IMR-90 (cell line): ENCODE data around the gene PPHLN1. TPM values are rescaled to one million over a fixed set of nuclear protein-coding genes. Genes with fewer than 3 reads are reported as not detected.

Experiments used
- ATAC-seq: fragments of 200-7000 bp; cut with Tn5 transposase; 2 replicates; pipeline ENCODE4 v1.9.1; 2020; ENCODE audit warnings: low read depth, mild to moderate bottlenecking, moderate library complexity
- BruUV-seq: library from RNA; stranded (reverse); fragments of 400-500 nt; replicated peaks from 2 replicates; lab custom pipeline; 2021; lab: Mats Ljungman, UMichigan
- CTCF ChIA-PET: fragments of 300-600 bp; formaldehyde crosslinking; extraction: SDS; loops from one replicate; lab custom pipeline; 2021; ENCODE audit warnings: antibody characterized with exemption; lab: Yijun Ruan, JAX
- POLR2A ChIA-PET: fragments of 300-600 bp; sonication (Branson Sonifier 250); formaldehyde crosslinking; loops from one replicate; lab custom pipeline; 2022; ENCODE audit warnings: antibody characterized with exemption; ENCODE audit not compliant: unreplicated experiment; lab: Charles Lee
- DNase-seq: peaks from one replicate; pipeline ENCODE4 v3.0.0; 2013
- H2AFZ ChIP-seq: replicated peaks from 2 replicates; pipeline ENCODE3; 2013; ENCODE audit warnings: low read length, mild to moderate bottlenecking; ENCODE audit not compliant: poor library complexity
- H2AK5ac ChIP-seq: 2 replicates; pipeline ENCODE4 v1.6.1; 2013; ENCODE audit warnings: low read depth, low read length, inconsistent platforms
- H2AK9ac ChIP-seq: replicated peaks from 2 replicates; pipeline ENCODE3; 2013; ENCODE audit warnings: mild to moderate bottlenecking, low read depth, low read length, moderate library complexity; ENCODE audit not compliant: poor library complexity
- H2BK120ac ChIP-seq: 2 replicates; pipeline ENCODE4 v1.6.1; 2013; ENCODE audit warnings: low read depth, low read length, inconsistent platforms
- H2BK15ac ChIP-seq: 3 replicates; pipeline ENCODE4 v1.6.1; 2013; ENCODE audit warnings: low read depth, low read length, inconsistent platforms
- H2BK20ac ChIP-seq: 2 replicates; pipeline ENCODE4 v1.6.1; 2013; ENCODE audit warnings: low read depth, mild to moderate bottlenecking, inconsistent platforms, low read length, moderate library complexity
- H2BK5ac ChIP-seq: 2 replicates; pipeline ENCODE4 v1.6.1; 2013; ENCODE audit warnings: mild to moderate bottlenecking, low read depth, low read length, inconsistent platforms; ENCODE audit not compliant: poor library complexity, severe bottlenecking
- H3K14ac ChIP-seq: replicated peaks from 2 replicates; pipeline ENCODE4 v1.6.1; 2013; ENCODE audit warnings: low read depth, low read length, inconsistent platforms
- H3K18ac ChIP-seq: 2 replicates; pipeline ENCODE4 v1.6.1; 2013; ENCODE audit warnings: low read depth, low read length, control low read depth
- H3K23ac ChIP-seq: 2 replicates; pipeline ENCODE4 v1.6.1; 2013; ENCODE audit warnings: low read depth, low read length, inconsistent platforms
- H3K27ac ChIP-seq: 2 replicates; pipeline ENCODE4 v1.5.1; 2013; ENCODE audit warnings: mild to moderate bottlenecking, control low read depth, low read length; ENCODE audit not compliant: insufficient read depth
- H3K27me3 ChIP-seq: 2 replicates; pipeline ENCODE4 v1.6.1; 2013; ENCODE audit warnings: low read length; ENCODE audit not compliant: control insufficient read depth, insufficient read depth
- H3K36me3 ChIP-seq: 2 replicates; pipeline ENCODE4 v1.6.1; 2013; ENCODE audit warnings: low read length, mixed read lengths; ENCODE audit not compliant: control insufficient read depth, insufficient read depth
- H3K4ac ChIP-seq: 2 replicates; pipeline ENCODE4 v1.6.1; 2013; ENCODE audit warnings: low read depth, low read length, inconsistent platforms
- H3K4me1 ChIP-seq: 2 replicates; pipeline ENCODE4 v1.6.1; 2013; ENCODE audit warnings: low read length, mixed read lengths; ENCODE audit not compliant: control insufficient read depth, insufficient read depth
- H3K4me2 ChIP-seq: 2 replicates; pipeline ENCODE4 v1.6.1; 2013; ENCODE audit warnings: low read depth, mild to moderate bottlenecking, control low read depth, low read length, moderate library complexity
- H3K4me3 ChIP-seq: 2 replicates; pipeline ENCODE4 v1.5.1; 2013; ENCODE audit warnings: low read depth, mild to moderate bottlenecking, control low read depth, low read length, moderate library complexity; ENCODE audit not compliant: insufficient read depth
- H3K56ac ChIP-seq: 2 replicates; pipeline ENCODE4 v1.6.1; 2013; ENCODE audit warnings: low read length, inconsistent platforms; ENCODE audit not compliant: insufficient read depth; ENCODE audit errors: extremely low read depth
- H3K79me1 ChIP-seq, 2 experiments: 2 replicates each; pipeline ENCODE4 v1.6.1; 2013; ENCODE audit warnings: low read length in 2 of 2, inconsistent platforms in 1 of 2, low read depth in 1 of 2
- H3K9ac ChIP-seq: 2 replicates; pipeline ENCODE4 v1.6.1; 2013; ENCODE audit warnings: low read depth, low read length, control low read depth
- H3K9me1 ChIP-seq: 2 replicates; pipeline ENCODE4 v1.6.1; 2013; ENCODE audit warnings: low read length, inconsistent platforms; ENCODE audit not compliant: insufficient read depth
- H3K9me3 ChIP-seq: 2 replicates; pipeline ENCODE4 v1.6.1; 2013; ENCODE audit warnings: low read length; ENCODE audit not compliant: control insufficient read depth, insufficient read depth
- H4K20me1 ChIP-seq: 2 replicates; pipeline ENCODE4 v1.6.1; 2013; ENCODE audit warnings: low read length, inconsistent platforms; ENCODE audit not compliant: insufficient read depth
- H4K5ac ChIP-seq: 2 replicates; pipeline ENCODE4 v1.6.1; 2013; ENCODE audit warnings: mild to moderate bottlenecking, low read depth, low read length, control low read depth
- H4K8ac ChIP-seq, 2 experiments: 2 replicates each; pipeline ENCODE4 v1.6.1; 2013; ENCODE audit warnings: low read depth in 2 of 2, low read length in 2 of 2, control low read depth in 1 of 2, inconsistent platforms in 1 of 2
- H4K91ac ChIP-seq: 2 replicates; pipeline ENCODE4 v1.6.1; 2013; ENCODE audit warnings: low read depth, low read length, inconsistent platforms; ENCODE audit not compliant: insufficient read depth
- CEBPB ChIP-seq: IDR thresholded peaks from 2 replicates; pipeline ENCODE4 v1.6.1; 2012; ENCODE audit warnings: low read depth, low read length, improper control_type of control experiment
- CHD1 ChIP-seq: IDR thresholded peaks from 2 replicates; pipeline ENCODE4 v1.6.1; 2012; ENCODE audit warnings: low read depth, low read length, improper control_type of control experiment
- CTCF ChIP-seq: conservative IDR thresholded peaks from 2 replicates; pipeline ENCODE4 v1.5.1; 2012; ENCODE audit warnings: mild to moderate bottlenecking, low read depth, low read length, improper control_type of control experiment
- FOS ChIP-seq: fragments of 150-350 bp; IDR thresholded peaks from 2 replicates; pipeline ENCODE4 v1.6.1; 2016; ENCODE audit warnings: low read depth, low read length
- MAZ ChIP-seq: IDR thresholded peaks from 2 replicates; pipeline ENCODE4 v1.6.1; 2012; ENCODE audit warnings: low read depth, mild to moderate bottlenecking, low read length, improper control_type of control experiment, moderate library complexity, borderline replicate concordance
- MXI1 ChIP-seq: IDR thresholded peaks from 2 replicates; pipeline ENCODE4 v1.6.1; 2012; ENCODE audit warnings: low read depth, mild to moderate bottlenecking, low read length, moderate library complexity, borderline replicate concordance
- NFE2L2 ChIP-seq: fragments of 150-350 bp; IDR thresholded peaks from 2 replicates; pipeline ENCODE4 v1.6.1; 2016; ENCODE audit warnings: low read depth, mild to moderate bottlenecking, low read length
- POLR2A ChIP-seq: IDR thresholded peaks from 2 replicates; pipeline ENCODE4 v1.6.1; 2012; ENCODE audit warnings: mild to moderate bottlenecking, low read depth, low read length
- RAD21 ChIP-seq: IDR thresholded peaks from 2 replicates; pipeline ENCODE4 v1.6.1; 2012; ENCODE audit warnings: low read length, improper control_type of control experiment
- RCOR1 ChIP-seq: IDR thresholded peaks from 2 replicates; pipeline ENCODE4 v1.6.1; 2012; ENCODE audit warnings: mild to moderate bottlenecking, low read length, improper control_type of control experiment; ENCODE audit not compliant: insufficient replicate concordance
- SMC3 ChIP-seq: fragments of 150-350 bp; IDR thresholded peaks from 2 replicates; pipeline ENCODE4 v1.6.1; 2016; ENCODE audit warnings: low read depth, mild to moderate bottlenecking, antibody characterized with exemption, low read length, moderate library complexity
- USF2 ChIP-seq: fragments of 150-350 bp; IDR thresholded peaks from 2 replicates; pipeline ENCODE4 v1.6.1; 2017; ENCODE audit warnings: mild to moderate bottlenecking, antibody characterized with exemption, low read length, low read depth
- WGBS, 2 experiments: methylation state at CpG; one replicate each; pipeline versions ENCODE4 v1.1.5 to v1.1.7; 2013; ENCODE audit warnings: missing lambda C conversion rate in 2 of 2; ENCODE audit not compliant: insufficient read length in 1 of 2; ENCODE audit errors: extremely low coverage in 2 of 2; 5-methylcytosine and 5-hydroxymethylcytosine counted together
- dilution Hi-C: fragments of 300-500 bp; cut with HindIII; formaldehyde crosslinking; loops from one replicate; pipeline ENCODE4 v1.14.3; 2018; ENCODE audit warnings: low sequenced_read_pairs; ENCODE audit not compliant: unreplicated experiment
- in situ Hi-C: fragments of 300-500 bp; cut with MboI; formaldehyde crosslinking; loops from 3 replicates; pipeline ENCODE4 v1.14.3; 2019; ENCODE audit warnings: low sequenced_read_pairs, inconsistent platforms, mixed read lengths
- intact Hi-C: fragments of 100-400 bp; cut with micrococcal nuclease; formaldehyde crosslinking; loops from 2 replicates; pipeline ENCODE4 v1.10.0; 2022
- polyA plus RNA-seq, 3 experiments: library from polyadenylated mRNA; depleted of rRNA; stranded (reverse); fragments of >200 nt; gene quantifications; 2 replicates each; pipeline ENCODE4 v1.2.3, GENCODE V29; 2012; ENCODE audit warnings: low replicate concordance in 1 of 3
- total RNA-seq: library from RNA; depleted of rRNA; stranded (reverse); fragments of >200 nt; gene quantifications from 2 replicates; pipeline ENCODE4 v1.2.3, GENCODE V29; 2012

Gene PPHLN1
- total and polyA plus RNA-seq, 2 of the 4 experiments (the other 2 are of a cell fraction) = 50.7 to 54.3 TPM

- CTCF ChIA-PET = no interaction called here
- WGBS, 2 experiments = 100% methylated on average over 3 of the region's 12 CpGs; no CpG with 5 or more reads in 1 of the 2 experiments
- no peaks in the 10 kb centered on the region for H3K27me3 ChIP-seq
- intact Hi-C loops (no loop called here), dilution Hi-C loops (no loop called here), in situ Hi-C loops (no loop called here)
- no peak overlapping the region for H3K4me2 ChIP-seq
- H3K9me1 ChIP-seq = peaks cover 4% of the 10 kb centered on the region; the same call in 1 of the 2 replicates
- no peak overlapping the region for H4K91ac ChIP-seq
- no peak for DNase-seq
- no peak overlapping the region for H4K5ac ChIP-seq
- no peak overlapping the region for H3K4me3 ChIP-seq
- H3K23ac ChIP-seq = no peak overlapping the region
- H3K27ac ChIP-seq = no peak overlapping the region
- peaks cover 36% of the 10 kb centered on the region for H3K36me3 ChIP-seq
- H3K9me3 ChIP-seq = no peaks in the 10 kb centered on the region
- no peak overlapping the region for H2AK5ac ChIP-seq
- peaks cover 2 to 18% of the 10 kb centered on the region in 2 experiments; a peak in 3 of 4 replicates for H3K79me1 ChIP-seq
- H2BK20ac ChIP-seq = no peak overlapping the region
- H2BK5ac ChIP-seq = no peak overlapping the region
- no peak overlapping the region for H3K4ac ChIP-seq
- no peak overlapping the region for H2AFZ ChIP-seq
- H2BK120ac ChIP-seq = no peak overlapping the region
- TSS peak; percentile 58 for BruUV-seq
- TF ChIP-seq MXI1 (no peak), CEBPB (no peak), CHD1 (no peak), RCOR1 (no peak), MAZ (no peak), RAD21 (no peak), CTCF (no peak), POLR2A (no peak), SMC3 (no peak), NFE2L2 (no peak), FOS (no peak), USF2 (no peak)
- no peaks in the 10 kb centered on the region; the same call in 1 of the 2 replicates for H4K20me1 ChIP-seq
- no peaks in the 10 kb centered on the region for H3K4me1 ChIP-seq
- no peak overlapping the region for H2AK9ac ChIP-seq
- POLR2A ChIA-PET = no interaction called here
- no peak overlapping the region for H3K14ac ChIP-seq
- H3K18ac ChIP-seq = no peak overlapping the region
- ATAC-seq = no peak
- no peak overlapping the region for H3K9ac ChIP-seq
- no peak overlapping the region for H3K56ac ChIP-seq
- H4K8ac ChIP-seq = no peak overlapping the region
- no peak overlapping the region for H2BK15ac ChIP-seq
Measured at GRCh38 chr12:42459336-42459847, 133.4 kb downstream of the PPHLN1 start.
